SU-DHL-6 (cell line): Measurements from ENCODE around the gene ARAF.

Experiments
- EZH2phosphoT487 ChIP-seq: fragments of 200-600 bp; sonication (generic), shearing (Covaris generic); conservative IDR thresholded peaks from 2 replicates; pipeline ENCODE4 v1.6.1; 2018; ENCODE audit warnings: mild to moderate bottlenecking, antibody characterized with exemption, low read length, moderate library complexity, mixed read lengths
- TF ChIP-seq, protein P1 (sequence below): fragments of 200-600 bp; sonication (generic); IDR thresholded peaks from one replicate; pipeline ENCODE4 v1.5.1; 2017; ENCODE audit warnings: antibody characterized with exemption, mild to moderate bottlenecking, low read length, moderate library complexity; ENCODE audit not compliant: insufficient read depth, poor library complexity, severe bottlenecking

DNA sequence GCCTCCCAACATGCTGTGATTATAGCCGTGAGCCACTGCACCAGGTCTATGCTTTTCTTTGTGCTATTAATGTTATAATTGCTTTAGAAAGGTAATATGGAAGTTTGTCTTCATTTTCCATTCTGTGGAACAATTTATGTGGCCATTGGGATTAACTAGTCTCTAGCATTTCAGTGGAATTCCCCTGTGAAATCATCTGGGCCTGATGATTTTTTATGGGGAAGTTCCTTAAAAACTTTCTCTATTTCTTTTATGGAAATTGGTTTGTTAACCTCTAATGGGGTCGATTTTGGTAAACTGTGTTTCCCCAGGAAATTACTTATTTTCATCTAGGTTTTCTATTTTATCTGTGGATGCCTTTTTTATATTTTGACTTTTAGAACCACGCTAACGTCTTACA is 32.5 kb downstream of the ARAF start:
- TF ChIP-seq, protein P1, sequence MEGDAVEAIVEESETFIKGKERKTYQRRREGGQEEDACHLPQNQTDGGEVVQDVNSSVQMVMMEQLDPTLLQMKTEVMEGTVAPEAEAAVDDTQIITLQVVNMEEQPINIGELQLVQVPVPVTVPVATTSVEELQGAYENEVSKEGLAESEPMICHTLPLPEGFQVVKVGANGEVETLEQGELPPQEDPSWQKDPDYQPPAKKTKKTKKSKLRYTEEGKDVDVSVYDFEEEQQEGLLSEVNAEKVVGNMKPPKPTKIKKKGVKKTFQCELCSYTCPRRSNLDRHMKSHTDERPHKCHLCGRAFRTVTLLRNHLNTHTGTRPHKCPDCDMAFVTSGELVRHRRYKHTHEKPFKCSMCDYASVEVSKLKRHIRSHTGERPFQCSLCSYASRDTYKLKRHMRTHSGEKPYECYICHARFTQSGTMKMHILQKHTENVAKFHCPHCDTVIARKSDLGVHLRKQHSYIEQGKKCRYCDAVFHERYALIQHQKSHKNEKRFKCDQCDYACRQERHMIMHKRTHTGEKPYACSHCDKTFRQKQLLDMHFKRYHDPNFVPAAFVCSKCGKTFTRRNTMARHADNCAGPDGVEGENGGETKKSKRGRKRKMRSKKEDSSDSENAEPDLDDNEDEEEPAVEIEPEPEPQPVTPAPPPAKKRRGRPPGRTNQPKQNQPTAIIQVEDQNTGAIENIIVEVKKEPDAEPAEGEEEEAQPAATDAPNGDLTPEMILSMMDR = no peak
- no peak for TF ChIP-seq EZH2phosphoT487
